BJ (cell line): ENCODE results near the gene NAV2. TPM values are rescaled to one million over a fixed set of nuclear protein-coding genes. Genes with fewer than 3 reads are reported as not detected.

ENCODE experiments used
- CTCF ChIA-PET: fragments of 350-600 bp; formaldehyde crosslinking; extraction: SDS; loops from one replicate; lab custom pipeline; 2021; ENCODE audit warnings: antibody characterized with exemption, inconsistent platforms; lab: Yijun Ruan, JAX
- POLR2A ChIA-PET: fragments of 300-600 bp; sonication (Branson Sonifier 250); formaldehyde crosslinking; extraction: SDS; loops from one replicate; lab custom pipeline; 2021; ENCODE audit warnings: antibody characterized with exemption; lab: Charles Lee
- DNase-seq: peaks from one replicate; pipeline ENCODE4 v3.0.0-alpha.2; 2011; ENCODE audit warnings: low read depth
- H3K27me3 ChIP-seq: 2 replicates; pipeline ENCODE4 v1.6.0; 2011; ENCODE audit warnings: low read length; ENCODE audit not compliant: control insufficient read depth, insufficient read depth
- H3K36me3 ChIP-seq: 2 replicates; pipeline ENCODE4 v1.5.1; 2011; ENCODE audit warnings: low read length; ENCODE audit not compliant: control insufficient read depth, insufficient read depth
- H3K4me3 ChIP-seq: 2 replicates; pipeline ENCODE4 v1.5.1; 2011; ENCODE audit warnings: low read depth, mild to moderate bottlenecking, control low read depth, low read length
- CTCF ChIP-seq: IDR thresholded peaks from 2 replicates; pipeline ENCODE4 v1.5.1; 2011; ENCODE audit warnings: low read depth, mild to moderate bottlenecking, control low read depth, inconsistent platforms, low read length, moderate library complexity; ENCODE audit not compliant: insufficient read depth
- polyA plus RNA-seq: library from polyadenylated mRNA; depleted of rRNA; stranded (reverse); fragments of >200 nt; gene quantifications from 2 replicates; pipeline ENCODE4 v1.2.3, GENCODE V29; 2011

The NAV2 gene
- polyA plus RNA-seq, 1 experiment, result 6.1 TPM

GRCh38 chr11:19779740-19780139 is 67.1 kb downstream of the NAV2 start:
- DNase-seq, result no peak
- H3K36me3 ChIP-seq, result no peaks in the 10 kb centered on the region; the same call in 1 of the 2 replicates
- ChIA-PET CTCF (no interaction called here), POLR2A (no interaction called here)
- H3K27me3 ChIP-seq, result no peaks in the 10 kb centered on the region
- TF ChIP-seq CTCF, result no peak
- no peak overlapping the region for H3K4me3 ChIP-seq

- no peak overlapping the region for H3K4me3 ChIP-seq
- no peak for DNase-seq
- ChIA-PET POLR2A (no interaction called here), CTCF (interaction anchor here (0.6 to 1.4 kb wide), 3 partner anchors 16 to 217 kb away, joined by 3 read pairs; no protein-coding TSS in a partner anchor)
- no peaks in the 10 kb centered on the region; the same call in 1 of the 2 replicates for H3K36me3 ChIP-seq
- H3K27me3 ChIP-seq, result no peaks in the 10 kb centered on the region
- TF ChIP-seq CTCF, result no peak
Observed at GRCh38 chr11:19781351-19781750, 68.7 kb downstream of the NAV2 start.

- no peaks in the 10 kb centered on the region for H3K27me3 ChIP-seq
- no peaks in the 10 kb centered on the region for H3K36me3 ChIP-seq
- POLR2A ChIA-PET, result no interaction called here
- CTCF ChIA-PET, result interaction anchor here (0.9 to 1.6 kb wide), 2 partner anchors 42 to 221 kb away, joined by 3 to 5 read pairs; no protein-coding TSS in a partner anchor
- H3K4me3 ChIP-seq, result no peak overlapping the region
- TF ChIP-seq CTCF, result no peak
- no peak for DNase-seq
Observed at GRCh38 chr11:19785265-19785664, 72.6 kb downstream of the NAV2 start.

GRCh38 chr11:19786644-19787043 is 74.0 kb downstream of the NAV2 start:
- TF ChIP-seq CTCF, result no peak
- no peak for DNase-seq
- Histone ChIP-seq H3K4me3 (no peak overlapping the region), H3K36me3 (no peaks in the 10 kb centered on the region), H3K27me3 (no peaks in the 10 kb centered on the region)
- ChIA-PET POLR2A (no interaction called here), CTCF (interaction anchor here (1.2 to 1.6 kb wide), 4 partner anchors 9 to 342 kb away, joined by 3 to 5 read pairs (median 4); no protein-coding TSS in a partner anchor)

- CTCF ChIA-PET, result interaction anchor here (1.2 to 1.4 kb wide), 3 partner anchors 11 to 115 kb away, joined by 4 to 5 read pairs (median 5); no protein-coding TSS in a partner anchor
- H3K27me3 ChIP-seq, result no peaks in the 10 kb centered on the region
- TF ChIP-seq CTCF, result no peak
- no peak for DNase-seq
- H3K4me3 ChIP-seq, result no peak overlapping the region
- no peaks in the 10 kb centered on the region for H3K36me3 ChIP-seq
- POLR2A ChIA-PET, result no interaction called here
Observed at GRCh38 chr11:19788435-19788834, 75.8 kb downstream of the NAV2 start.
